UCSD-AML1 (cell line): ENCODE data around the gene ENPP7.
"Not testable (repeated sequence)": the region's sequence is repeated elsewhere in the genome, so short reads cannot be mapped to it uniquely, and the experiment has no call there.

ENCODE experiments used
- DNase-seq: peaks from one replicate; lab custom pipeline; 2025; ENCODE audit not compliant: unreplicated experiment; lab: John Stamatoyannopoulos, UW

Gene ENPP7

GRCh38 chr17:79748295-79749099 is 17.8 kb downstream of the ENPP7 start:
- DNase-seq: no peak

DNA sequence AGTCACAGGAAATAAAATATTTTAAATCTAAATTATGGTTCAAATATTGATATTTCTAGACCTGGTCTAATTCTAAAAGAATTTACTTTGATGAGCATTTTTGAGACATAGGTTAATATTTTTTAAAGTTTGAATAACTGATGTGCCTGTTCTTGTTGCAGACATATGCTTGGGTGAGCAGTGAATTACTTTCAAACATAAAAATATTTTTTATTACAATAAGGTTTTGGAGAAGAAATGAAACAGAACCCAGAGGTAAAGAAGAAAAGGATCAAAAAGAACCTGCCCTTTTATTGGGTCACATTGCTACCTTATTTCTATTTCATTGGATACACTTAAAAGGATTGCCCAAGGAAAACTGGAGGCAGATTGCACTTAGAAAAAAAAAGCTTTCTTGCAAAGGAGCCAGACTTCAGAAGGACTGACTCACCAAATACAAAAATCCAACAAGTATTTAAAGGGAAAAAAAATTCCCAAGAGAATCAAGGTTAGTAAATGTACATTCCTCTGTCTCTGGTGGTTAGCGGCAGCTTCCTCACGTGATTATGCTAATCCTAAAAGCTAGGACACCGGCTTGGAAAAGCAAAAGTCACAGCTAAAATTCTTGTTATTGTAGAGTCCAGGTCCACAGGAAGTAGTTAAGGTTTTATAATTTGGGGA is 18.5 kb downstream of the ENPP7 start:
- no peak for DNase-seq

DNA sequence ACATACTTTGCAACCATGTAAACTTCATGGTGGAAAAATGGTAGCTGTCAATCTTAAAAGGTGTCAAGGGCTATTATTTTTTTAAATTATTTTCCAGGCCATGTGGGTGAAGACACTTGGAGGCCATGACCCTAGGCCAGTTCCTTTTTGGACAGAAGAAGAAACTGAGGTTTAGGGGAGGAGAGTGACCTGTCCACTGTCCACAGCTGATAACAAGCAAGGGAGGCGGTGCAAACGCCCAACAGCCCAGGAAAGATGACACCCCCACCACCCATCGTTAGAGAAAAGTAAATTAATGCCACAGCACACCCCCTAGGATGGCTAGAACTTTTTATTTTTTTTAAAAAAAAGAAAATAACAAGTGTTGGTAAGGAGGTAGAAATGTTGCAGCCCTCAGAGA is 19.2 kb downstream of the ENPP7 start:
- DNase-seq: no peak

- DNase-seq: no peak
Measured at GRCh38 chr17:79750650-79751545, 20.2 kb downstream of the ENPP7 start.

GRCh38 chr17:79752175-79752574 is 21.4 kb downstream of the ENPP7 start:
- DNase-seq: no peak

- no peak for DNase-seq
Measured at GRCh38 chr17:79754370-79754769, 23.6 kb downstream of the ENPP7 start.

DNA sequence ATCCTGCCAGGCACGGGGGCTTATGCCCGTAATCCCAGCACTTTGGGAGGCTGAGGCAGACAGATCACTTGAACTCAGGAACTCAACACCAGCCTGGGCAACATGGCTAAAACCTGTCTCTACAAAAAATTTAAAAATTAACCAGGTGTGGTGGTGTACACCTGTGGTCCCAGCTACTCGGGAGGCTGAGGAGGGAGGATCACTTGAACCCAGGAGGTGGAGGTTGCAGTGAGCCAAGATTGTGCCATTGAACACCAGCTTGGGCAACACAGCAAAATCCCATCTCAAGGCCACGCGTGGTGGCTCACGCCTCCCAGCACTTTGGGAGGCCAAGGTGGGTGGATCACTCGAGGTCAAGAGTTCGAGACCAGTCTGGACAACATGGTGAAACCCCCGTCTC is 24.2 kb downstream of the ENPP7 start:
- not testable (repeated sequence) for DNase-seq

DNA sequence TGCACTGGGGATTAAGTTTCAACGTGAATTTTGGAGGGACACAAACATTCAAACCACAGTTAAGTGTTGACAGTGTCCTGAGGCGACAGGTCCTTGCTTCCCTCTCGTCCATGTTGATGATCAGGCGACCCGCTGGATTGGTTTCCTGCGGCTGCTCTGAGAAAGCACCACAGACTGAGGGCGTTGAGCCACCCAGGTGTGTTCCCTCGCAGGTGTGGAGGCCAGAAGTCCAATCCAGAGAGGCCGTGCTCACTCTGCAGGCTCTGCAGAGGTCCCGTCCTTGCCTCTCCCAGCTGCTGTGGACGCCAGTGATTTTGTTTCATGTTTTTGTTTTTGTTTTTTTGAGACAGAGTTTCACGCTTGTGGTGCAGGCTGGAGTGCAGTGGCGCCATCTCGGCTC is 24.8 kb downstream of the ENPP7 start:
- DNase-seq: no peak

GRCh38 chr17:79757140-79757745 is 26.5 kb downstream of the ENPP7 start:
- no peak for DNase-seq

DNA sequence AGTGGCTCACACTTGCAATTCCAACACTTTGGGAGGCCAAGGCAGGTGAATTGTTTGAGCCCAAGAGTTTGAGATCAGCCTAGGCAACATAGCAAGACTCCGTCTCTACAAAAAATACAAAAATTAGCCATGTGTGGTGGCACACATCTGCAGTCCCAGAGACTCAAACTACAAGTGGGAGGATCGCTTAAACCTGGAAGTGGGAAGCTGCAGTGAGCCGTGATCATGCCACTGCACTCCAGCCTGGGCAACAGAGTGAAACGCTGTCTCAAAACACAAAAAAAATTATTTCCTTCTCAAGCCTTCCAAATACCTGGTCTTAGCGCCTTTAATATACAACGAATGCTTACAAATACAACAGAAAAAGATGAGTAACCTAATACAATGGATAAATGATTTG is 27.5 kb downstream of the ENPP7 start:
- no peak for DNase-seq

DNA sequence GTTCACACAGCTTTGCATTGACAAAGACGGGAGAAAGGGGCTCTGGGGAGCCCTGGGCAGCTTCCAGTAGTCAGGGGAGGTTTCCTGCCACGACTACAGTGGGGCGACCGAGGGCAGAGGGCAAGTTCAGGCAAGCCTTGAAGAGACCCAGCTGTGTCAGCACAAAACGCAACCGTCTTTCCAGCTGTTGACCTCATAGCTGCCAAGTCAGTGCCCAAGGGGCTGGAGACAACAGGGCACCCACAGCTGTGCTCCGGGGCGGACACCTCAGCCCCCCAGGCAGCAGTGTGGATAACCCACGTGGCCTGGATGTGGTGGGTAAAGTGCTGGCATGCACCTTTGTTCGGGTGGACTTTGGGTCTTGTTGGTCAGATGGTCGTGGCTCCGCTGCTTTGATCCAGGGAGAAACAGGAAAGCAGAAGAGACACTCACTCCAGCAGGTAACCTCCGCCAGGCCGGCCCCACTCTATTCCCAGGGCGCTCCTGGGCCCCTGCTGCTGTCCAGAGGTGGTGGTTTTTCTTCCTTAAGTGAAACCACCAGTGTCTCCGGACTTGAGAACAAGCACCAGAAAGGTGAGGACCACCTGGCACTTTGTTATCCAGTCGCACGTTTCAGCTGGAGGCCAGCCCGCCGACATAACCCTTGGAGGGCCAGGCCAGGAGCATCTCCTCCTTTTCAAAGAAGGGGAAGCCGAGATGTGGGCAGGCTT is 29.6 kb downstream of the ENPP7 start:
- no peak for DNase-seq

- DNase-seq: no peak
Measured at GRCh38 chr17:79761894-79762589, 31.3 kb downstream of the ENPP7 start.

DNA sequence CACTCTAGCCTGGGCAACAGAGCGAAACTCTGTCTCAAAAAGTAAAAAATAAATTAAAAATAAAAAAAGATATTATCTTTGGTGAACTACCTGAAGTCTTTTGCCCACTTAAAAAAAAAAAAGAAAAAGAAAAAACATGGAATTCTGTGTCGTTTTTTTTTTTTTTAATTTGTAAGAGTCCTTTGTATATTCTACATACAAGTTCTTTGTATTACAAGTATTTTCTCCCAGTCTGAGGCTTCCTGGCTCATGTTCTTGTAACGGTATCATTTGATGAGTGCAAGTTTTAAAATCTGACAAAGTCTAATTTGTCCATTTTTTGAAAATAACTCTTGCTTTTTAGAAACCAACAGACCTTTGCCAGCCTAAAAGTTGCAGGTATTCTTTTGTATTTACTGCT is 35.0 kb downstream of the ENPP7 start:
- DNase-seq: no peak

DNA sequence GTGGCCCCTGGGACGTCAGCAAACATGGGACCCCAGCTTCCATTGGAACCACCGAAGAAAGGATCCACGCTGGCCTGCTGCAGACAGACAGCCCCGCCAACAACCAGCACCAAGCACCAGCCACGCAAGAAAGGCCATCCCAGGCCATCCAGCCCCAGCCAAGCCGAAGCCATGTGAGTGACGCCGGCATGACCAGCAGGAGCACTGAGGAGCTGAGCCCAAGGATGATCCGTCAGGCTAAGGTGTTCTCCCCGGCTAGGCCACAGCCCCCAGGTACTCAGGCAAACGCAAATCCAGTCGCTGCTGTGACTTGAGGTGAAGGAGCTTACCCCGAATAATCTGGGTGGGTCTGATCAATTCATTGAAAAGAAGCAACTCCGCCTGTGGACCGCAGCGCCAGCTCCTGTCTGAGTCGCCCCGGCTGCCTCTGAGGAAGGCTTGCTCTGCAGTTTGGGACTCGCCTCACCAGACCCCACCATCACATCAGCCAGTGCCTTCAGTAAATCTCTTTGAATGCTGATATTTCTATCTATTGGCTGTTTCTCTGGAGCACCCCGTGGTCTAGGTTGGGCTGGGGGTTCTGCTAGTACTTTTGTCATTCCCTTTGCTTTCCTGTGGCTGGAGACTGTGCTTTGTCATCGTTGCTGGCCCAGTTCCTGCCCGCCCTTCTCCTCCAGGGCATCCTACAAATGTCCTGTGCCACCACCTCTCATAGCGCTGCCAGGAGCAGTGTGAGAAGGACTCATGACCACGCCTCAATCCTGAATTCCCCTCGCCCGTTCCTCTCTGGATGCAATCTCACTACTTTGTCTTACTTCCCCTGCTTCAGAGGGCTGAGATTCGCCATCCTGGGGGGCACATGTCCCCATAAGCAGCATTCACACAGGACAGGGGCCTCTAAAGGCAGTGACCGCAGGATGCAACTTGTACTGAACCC is 39.1 kb downstream of the ENPP7 start:
- no peak for DNase-seq

DNA sequence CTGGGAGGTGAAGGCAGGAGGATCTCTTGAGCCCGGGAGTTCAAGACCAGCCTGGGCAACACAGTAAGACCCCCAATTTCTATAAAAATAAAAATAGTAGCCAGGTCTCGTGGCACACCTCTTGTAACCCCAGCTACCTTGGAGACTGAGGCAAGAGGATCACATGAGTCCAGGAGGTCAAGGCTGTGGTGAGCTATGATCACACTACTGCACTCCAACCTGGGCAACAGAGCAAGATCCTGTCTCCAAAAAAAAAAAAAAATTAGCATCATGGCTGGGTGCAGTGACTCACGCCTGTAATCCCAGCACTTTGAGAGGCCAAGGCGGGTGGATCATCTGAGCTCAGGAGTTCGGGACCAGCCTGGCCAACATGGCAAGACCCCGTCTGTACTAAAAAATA is 40.5 kb downstream of the ENPP7 start:
- DNase-seq: no peak

- DNase-seq: not testable (repeated sequence)
Measured at GRCh38 chr17:79772726-79773125, 42.0 kb downstream of the ENPP7 start.

DNA sequence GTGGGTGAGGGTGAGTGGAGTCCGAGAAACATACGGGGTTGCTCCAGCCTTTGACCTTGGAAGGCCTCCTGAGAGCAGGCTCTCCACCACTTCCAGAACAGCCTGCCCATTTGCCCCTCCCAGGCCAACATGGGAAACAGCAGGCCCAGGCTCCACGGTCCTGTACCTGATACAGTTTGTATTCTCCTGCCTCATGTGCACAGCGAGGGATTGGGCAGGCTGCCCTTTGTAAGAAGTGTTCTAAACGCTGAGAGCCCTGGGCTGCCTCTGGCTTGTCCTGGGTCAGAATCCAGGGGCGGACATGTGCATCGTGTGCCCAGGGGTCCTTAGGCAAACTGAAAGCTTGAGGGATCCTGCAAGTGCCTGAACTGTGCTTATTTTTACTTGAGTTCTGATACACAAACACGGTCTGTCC is 43.8 kb downstream of the ENPP7 start:
- DNase-seq: no peak

DNA sequence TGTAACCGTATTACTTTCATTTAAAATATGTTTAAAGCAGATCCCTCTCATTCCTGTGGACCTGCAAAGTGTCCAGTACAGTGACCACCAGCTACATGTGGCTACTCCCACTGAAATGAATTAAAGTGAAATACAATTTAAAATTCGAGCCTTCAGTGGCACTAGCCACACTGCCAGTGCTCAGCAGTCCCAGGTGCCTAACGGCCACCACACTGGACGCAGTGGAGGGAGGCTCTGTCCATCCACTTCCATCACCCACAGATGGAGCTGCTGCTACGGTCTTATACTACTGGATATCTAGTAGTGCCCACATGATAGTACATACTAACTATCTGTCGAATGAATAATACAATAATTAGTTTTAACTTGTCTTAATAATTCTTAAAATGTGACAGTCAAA is 44.9 kb downstream of the ENPP7 start:
- no peak for DNase-seq
